Cardiac fibroblast (primary cell): ENCODE measurements around the gene WDR59.

Experiments used
- DNase-seq, 2 donors: peaks; one replicate each; pipeline versions ENCODE4 v3.0.0 to v3.0.0-alpha.2; 2010; ENCODE audit warnings: low read depth in 2 of 2
- H3K4me3 ChIP-seq, 2 donors: replicated peaks in 1 of 2; 1 replicate in 1 of 2; 2 replicates in 1 of 2; pipeline ENCODE4 v1.5.1; 2011; ENCODE audit warnings: low read depth in 2 of 2, low read length in 2 of 2, mild to moderate bottlenecking in 2 of 2, moderate library complexity in 1 of 2
- CTCF ChIP-seq: IDR thresholded peaks from one replicate; pipeline ENCODE4 v1.5.1; 2011; ENCODE audit warnings: low read depth, mild to moderate bottlenecking, low read length, inconsistent platforms

Gene WDR59

DNA sequence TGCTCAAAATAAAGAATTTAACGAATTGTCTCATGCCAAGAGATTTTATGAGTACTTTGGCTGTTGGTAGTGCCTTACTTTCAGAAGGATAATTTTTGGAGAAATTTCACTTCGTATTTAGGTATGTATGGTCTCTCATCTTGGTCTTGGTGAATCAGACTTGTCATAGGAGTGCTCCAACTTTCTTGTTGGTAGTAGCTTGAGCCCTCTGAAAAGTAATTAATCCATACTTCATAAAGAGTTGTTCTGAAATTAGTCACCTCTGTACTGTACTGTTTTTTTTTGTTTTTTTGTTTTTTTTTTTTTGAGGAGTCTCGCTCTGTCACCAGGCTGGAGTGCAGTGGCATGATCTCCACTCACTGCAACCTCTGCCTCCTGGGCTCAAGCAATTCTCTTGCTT lies 25.5 kb upstream of the WDR59 start:
- no peak for DNase-seq
- TF ChIP-seq CTCF, result no peak
- no peak overlapping the region for H3K4me3 ChIP-seq

DNA sequence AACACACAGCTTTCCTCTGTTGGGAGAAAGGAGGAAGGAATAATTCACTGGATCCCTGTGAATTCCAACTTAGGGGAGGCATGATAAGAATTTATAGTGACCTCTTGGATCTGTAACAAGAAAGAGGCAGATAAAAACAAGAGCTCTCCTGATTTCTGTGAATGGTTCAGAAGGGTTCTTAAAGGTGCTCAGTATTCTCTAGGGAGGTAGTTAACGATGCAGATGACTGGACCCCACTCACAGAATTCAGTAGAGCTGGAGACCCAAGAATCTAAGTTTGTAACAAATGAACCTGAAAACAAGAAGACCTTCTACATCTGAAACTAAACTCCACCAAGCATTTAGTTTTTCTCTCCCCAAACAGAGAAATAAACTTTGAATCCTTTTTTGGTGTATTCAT lies 22.5 kb upstream of the WDR59 start:
- no peak for DNase-seq
- H3K4me3 ChIP-seq, result no peak overlapping the region
- TF ChIP-seq CTCF, result no peak

GRCh38 chr16:75005697-75006096 lies 20.8 kb upstream of the WDR59 start:
- no peak for TF ChIP-seq CTCF
- H3K4me3 ChIP-seq, result no peak overlapping the region
- DNase-seq, result no peak

- H3K4me3 ChIP-seq, result no peak overlapping the region
- no peak for TF ChIP-seq CTCF
- DNase-seq, result no peak
Measured at GRCh38 chr16:75004460-75004859, 19.5 kb upstream of the WDR59 start.

DNA sequence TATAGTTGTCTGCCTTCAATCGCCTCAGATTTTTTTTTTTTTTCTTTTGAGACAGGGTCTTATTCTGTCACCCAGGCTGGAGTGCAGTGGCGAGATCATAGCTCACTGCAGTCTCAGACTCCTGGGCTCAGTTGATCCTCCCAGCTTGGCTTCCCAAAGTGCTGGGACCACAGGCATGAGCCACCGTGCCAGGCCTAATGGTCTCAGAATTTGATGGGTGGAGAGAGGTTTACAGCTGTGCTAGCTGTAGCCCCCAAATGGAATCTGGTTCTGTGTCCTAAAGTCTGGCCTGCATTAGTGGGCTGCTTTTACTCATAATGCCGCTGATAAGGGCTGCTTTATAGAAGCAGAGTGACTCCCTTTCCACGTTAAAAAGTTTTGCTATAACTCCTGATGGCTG lies 19.0 kb upstream of the WDR59 start:
- H3K4me3 ChIP-seq, result no peak overlapping the region
- no peak for DNase-seq
- no peak for TF ChIP-seq CTCF

DNA sequence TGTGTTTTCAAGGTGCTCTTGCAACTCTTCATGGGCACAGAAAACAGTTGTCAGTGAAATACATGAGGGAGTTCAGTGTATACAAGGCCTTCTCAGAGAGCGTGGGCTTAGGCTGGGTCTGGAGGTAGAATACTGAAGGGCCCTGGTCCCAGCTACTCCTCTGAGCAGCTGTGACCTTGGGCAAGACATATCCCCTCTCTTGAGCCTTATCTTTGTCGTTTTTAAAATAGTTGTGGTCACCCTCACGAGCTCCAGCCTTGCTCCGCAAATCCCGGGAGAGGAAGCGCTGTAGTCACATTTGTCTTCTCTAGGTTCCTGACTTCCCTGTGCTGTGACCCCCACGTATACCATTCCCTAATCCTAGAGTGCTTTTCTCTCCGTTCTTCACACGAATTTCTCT lies 17.6 kb upstream of the WDR59 start:
- DNase-seq, result no peak
- TF ChIP-seq CTCF, result no peak
- H3K4me3 ChIP-seq, result no peak overlapping the region

GRCh38 chr16:75000481-75001081 lies 15.7 kb upstream of the WDR59 start:
- peak overlapping the region; percentile 71 to 73 for H3K4me3 ChIP-seq
- TF ChIP-seq CTCF, result no peak
- DNase-seq, result peak; percentile 22 to 46
